ENCODE measurements around the gene FSD2.

FSD2 gene

DNA sequence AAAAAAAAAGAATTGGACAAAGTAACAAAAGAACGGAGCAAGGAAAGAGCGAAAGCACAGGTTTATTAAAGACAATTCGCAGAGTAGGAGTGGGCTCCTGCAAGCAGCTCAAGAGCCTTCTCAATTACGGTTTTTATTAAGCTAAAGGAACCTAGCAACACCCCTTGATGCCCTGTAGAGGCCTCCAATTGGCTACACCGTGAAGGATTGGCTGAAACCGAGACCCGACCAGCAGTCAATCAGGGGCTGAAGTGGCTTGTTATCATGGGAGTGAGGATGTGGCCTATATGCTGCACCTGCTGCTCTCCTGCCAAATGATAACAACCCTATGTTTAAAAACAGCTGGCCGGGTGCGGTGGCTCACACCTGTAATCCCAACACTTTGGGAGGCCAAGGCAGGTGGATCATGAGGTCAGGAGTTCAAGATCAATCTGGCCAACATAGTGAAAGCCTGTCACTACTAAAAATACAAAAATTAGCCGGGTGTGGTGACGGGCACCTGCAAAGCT lies 75.8 kb downstream of the FSD2 start:
- ChIA-PET POLR2A (ENCODE audit: low non-redundant PET) (no interaction called here), CTCF (no interaction called here)
- no peak for DNase-seq (ENCODE audit: low spot score)
- H3K27ac ChIP-seq = no peak overlapping the region
- TF ChIP-seq, protein P1, sequence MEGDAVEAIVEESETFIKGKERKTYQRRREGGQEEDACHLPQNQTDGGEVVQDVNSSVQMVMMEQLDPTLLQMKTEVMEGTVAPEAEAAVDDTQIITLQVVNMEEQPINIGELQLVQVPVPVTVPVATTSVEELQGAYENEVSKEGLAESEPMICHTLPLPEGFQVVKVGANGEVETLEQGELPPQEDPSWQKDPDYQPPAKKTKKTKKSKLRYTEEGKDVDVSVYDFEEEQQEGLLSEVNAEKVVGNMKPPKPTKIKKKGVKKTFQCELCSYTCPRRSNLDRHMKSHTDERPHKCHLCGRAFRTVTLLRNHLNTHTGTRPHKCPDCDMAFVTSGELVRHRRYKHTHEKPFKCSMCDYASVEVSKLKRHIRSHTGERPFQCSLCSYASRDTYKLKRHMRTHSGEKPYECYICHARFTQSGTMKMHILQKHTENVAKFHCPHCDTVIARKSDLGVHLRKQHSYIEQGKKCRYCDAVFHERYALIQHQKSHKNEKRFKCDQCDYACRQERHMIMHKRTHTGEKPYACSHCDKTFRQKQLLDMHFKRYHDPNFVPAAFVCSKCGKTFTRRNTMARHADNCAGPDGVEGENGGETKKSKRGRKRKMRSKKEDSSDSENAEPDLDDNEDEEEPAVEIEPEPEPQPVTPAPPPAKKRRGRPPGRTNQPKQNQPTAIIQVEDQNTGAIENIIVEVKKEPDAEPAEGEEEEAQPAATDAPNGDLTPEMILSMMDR (conservative IDR thresholded peaks at IDR 0.05; ENCODE audit: low read depth) = no peak

DNA sequence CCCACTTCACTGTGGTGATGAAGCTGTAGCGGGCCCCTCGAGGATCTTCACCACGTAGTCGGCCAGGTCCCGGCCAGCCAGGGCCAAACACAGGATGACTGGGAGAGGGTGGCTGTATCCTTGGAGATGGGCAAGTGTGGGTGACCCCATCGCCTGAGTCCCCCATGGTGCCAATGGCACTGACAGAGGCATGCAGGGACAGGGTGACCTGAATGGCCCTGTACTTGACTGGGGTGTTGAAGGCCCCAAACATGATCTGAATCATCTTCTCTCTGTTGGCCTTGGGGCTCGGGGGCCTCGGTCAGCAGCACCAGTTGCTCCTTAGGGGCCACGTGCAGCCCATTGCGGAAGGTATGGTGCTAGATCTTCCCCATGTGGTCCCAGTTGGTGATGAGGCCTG lies 79.1 kb downstream of the FSD2 start:
- ChIA-PET POLR2A (ENCODE audit: low non-redundant PET) (no interaction called here), CTCF (no interaction called here)
- no peak for DNase-seq (ENCODE audit: low spot score)
- TF ChIP-seq, protein P1 (conservative IDR thresholded peaks at IDR 0.05; ENCODE audit: low read depth) = no peak
- H3K27ac ChIP-seq = no peak overlapping the region

DNA sequence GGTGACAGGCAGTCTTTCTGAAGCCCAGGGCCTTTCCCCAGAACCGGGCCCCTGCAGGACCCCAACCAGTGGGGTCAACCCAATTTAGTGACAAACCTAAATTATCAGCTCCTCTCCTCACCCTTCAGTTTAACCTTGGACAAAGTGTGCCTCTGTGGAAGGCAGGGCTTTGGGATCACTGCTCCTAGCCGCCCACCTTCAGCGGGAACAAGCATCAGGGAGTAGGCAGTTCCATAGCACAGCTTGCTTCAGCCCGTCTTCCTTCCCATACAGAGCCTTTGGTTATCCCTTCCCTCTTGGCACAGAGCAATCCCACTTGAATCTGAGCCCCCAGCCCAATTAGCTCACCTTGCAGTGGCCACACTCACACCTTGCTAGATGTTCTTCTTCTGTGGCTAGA lies 90.9 kb downstream of the FSD2 start:
- no peak for DNase-seq (ENCODE audit: low spot score)
- CTCF ChIA-PET = interaction anchor here (0.7 kb wide), 1 partner anchor 728 kb away, joined by 3 read pairs; no protein-coding TSS in a partner anchor
- H3K27ac ChIP-seq = no peak overlapping the region
- TF ChIP-seq, protein P1 (conservative IDR thresholded peaks at IDR 0.05; ENCODE audit: low read depth) = no peak
- POLR2A ChIA-PET (ENCODE audit: low non-redundant PET) = no interaction called here

DNA sequence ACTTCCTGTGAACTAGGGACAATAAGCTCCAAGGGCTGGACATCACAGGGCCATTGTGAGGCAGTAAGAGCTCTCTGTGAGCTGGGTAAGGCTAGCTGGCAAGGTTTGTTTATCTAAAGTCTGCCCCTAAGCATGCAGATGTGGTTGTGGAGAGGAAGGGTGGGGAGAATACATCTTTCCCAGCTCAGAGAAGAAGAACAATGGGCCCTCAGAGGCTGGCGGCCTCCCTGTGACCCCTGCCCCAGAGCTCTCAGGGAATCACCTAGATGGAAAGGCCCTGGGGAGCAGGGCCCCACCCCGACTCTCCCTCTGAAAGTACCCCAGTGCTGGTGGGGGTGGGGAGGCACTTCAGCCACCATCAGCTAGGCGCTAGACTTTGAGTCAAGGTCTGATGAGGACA lies 91.9 kb downstream of the FSD2 start:
- TF ChIP-seq, protein P1 (conservative IDR thresholded peaks at IDR 0.05; ENCODE audit: low read depth) = no peak
- no peak overlapping the region for H3K27ac ChIP-seq
- CTCF ChIA-PET = no interaction called here
- POLR2A ChIA-PET (ENCODE audit: low non-redundant PET) = interaction anchor here (1.2 kb wide), 1 partner anchor 36 kb away, joined by 4 read pairs; no protein-coding TSS in a partner anchor
- no peak for DNase-seq (ENCODE audit: low spot score)

DNA sequence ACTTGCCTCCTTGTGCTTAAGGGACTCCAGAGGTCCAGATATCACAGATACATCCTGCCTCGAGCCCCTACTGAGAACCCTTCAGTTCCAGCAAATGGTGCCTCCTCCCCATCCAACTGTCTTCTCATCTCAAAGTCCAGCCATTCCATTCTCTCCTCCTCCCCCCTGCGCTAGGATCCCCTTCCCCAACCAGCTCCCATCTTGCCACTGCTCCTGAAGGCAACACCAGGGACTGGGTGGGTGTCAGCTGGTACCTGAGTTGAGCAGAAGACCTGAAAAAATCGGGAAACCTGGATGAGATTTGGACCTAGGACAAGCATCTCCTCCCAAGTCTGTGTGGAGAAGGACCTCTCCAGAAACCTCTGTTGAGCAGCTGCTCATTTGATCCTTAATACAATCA lies 93.8 kb downstream of the FSD2 start:
- TF ChIP-seq, protein P1 (conservative IDR thresholded peaks at IDR 0.05; ENCODE audit: low read depth) = no peak
- CTCF ChIA-PET = no interaction called here
- H3K27ac ChIP-seq = no peak overlapping the region
- POLR2A ChIA-PET (ENCODE audit: low non-redundant PET) = no interaction called here
- no peak for DNase-seq (ENCODE audit: low spot score)

DNA sequence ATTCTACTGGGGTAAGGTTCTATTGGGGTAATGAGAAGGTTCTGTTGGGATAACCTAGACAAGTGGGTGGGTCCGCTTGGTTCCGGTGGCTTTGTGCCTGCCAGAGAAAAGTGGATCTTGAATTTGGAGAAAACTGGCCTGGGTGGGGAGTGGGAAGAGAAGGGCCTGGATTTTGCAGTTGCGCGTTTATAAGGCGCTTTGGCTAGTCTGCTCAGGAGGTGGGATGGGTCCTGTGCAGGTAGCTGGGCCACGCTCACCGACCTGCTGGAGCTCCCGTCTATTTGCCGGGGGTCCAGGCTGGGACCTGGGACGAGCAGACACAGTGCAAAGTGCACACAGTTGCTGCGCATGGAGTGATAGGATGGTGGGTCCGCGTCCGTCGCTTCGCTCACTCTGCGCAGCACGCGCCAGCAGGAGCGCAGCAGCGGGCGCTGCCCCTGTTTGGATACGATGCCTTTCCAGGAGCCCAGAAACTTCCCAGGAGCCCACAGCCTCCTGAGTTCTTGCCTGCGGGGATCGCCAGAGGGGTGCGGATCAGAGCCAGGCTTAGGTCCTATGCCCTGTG lies 94.9 kb downstream of the FSD2 start:
- TF ChIP-seq, protein P1 (conservative IDR thresholded peaks at IDR 0.05; ENCODE audit: low read depth) = no peak
- DNase-seq (ENCODE audit: low spot score) = no peak
- CTCF ChIA-PET = interaction anchor here (0.6 kb wide), 1 partner anchor 1503 kb away, joined by 3 read pairs; no protein-coding TSS in a partner anchor
- no peak overlapping the region for H3K27ac ChIP-seq
- POLR2A ChIA-PET (ENCODE audit: low non-redundant PET) = no interaction called here

Measured in RWPE1 (cell line).